HG03060 (cell line): ENCODE results near the gene STOM.

Experiments used
- ATAC-seq: cut with Tn5 transposase; IDR thresholded peaks from one replicate; pipeline ENCODE4 v1.9.1; 2021; ENCODE audit warnings: low read depth, moderate number of reproducible peaks; ENCODE audit not compliant: unreplicated experiment

STOM gene

GRCh38 chr9:121289026-121289771 is 80.9 kb downstream of the STOM start:
- ATAC-seq: no peak
